B cell (primary cell): ENCODE data around the gene MUC6.

Experiments used
- CTCF ChIP-seq: fragments of 200-600 bp; IDR thresholded peaks from one replicate; pipeline ENCODE4 v1.8.0; 2022; ENCODE audit warnings: antibody characterized with exemption, mild to moderate bottlenecking
- EZH2 ChIP-seq: IDR thresholded peaks from 2 replicates; pipeline ENCODE4 v1.6.1; 2012; ENCODE audit warnings: borderline replicate concordance, low read depth, mild to moderate bottlenecking, moderate library complexity, low read length; ENCODE audit not compliant: insufficient read depth, poor library complexity, severe bottlenecking

- TF ChIP-seq CTCF (no peak), EZH2 (no peak)
Measured at GRCh38 chr11:1013631-1013935, 22.9 kb downstream of the MUC6 start.
